HG03565 (cell line): Measurements from ENCODE around the gene RGL2.
"Not testable (repeated sequence)": the region's sequence is repeated elsewhere in the genome, so short reads cannot be mapped to it uniquely, and the experiment has no call there.

Source experiments
- ATAC-seq: cut with Tn5 transposase; IDR thresholded peaks from one replicate; pipeline ENCODE4 v1.9.1; 2021; ENCODE audit warnings: mild to moderate bottlenecking, moderate library complexity; ENCODE audit not compliant: unreplicated experiment

The RGL2 gene

GRCh38 chr6:33273924-33274902 lies 24.5 kb downstream of the RGL2 start:
- ATAC-seq: no peak

GRCh38 chr6:33273129-33273923 lies 25.4 kb downstream of the RGL2 start:
- ATAC-seq: no peak

- ATAC-seq: no peak
Measured at GRCh38 chr6:33272275-33273128, 26.2 kb downstream of the RGL2 start.

GRCh38 chr6:33271468-33272274 lies 27.1 kb downstream of the RGL2 start, which contains the start of the genes RPS18 and VPS52:
TSS of gene RPS18 (plus strand) at chr6:33272075. CDS start at chr6:33272120, 45 bp downstream.
TSS of gene VPS52 (minus strand) at chr6:33271876. CDS start at chr6:33271675, 201 bp downstream.
- peak; percentile 75 for ATAC-seq

GRCh38 chr6:33271117-33271467 lies 27.6 kb downstream of the RGL2 start:
- peak; percentile 4 for ATAC-seq

GRCh38 chr6:33264015-33264414 lies 34.7 kb downstream of the RGL2 start:
- no peak for ATAC-seq

GRCh38 chr6:33262490-33262889 lies 36.3 kb downstream of the RGL2 start:
- ATAC-seq: not testable (repeated sequence)

- ATAC-seq: no peak
Measured at GRCh38 chr6:33259032-33259431, 39.7 kb downstream of the RGL2 start.

- ATAC-seq: no peak
Measured at GRCh38 chr6:33254591-33254990, 44.2 kb downstream of the RGL2 start.

GRCh38 chr6:33252759-33253158 lies 46.0 kb downstream of the RGL2 start:
- no peak for ATAC-seq

GRCh38 chr6:33251395-33252012 lies 47.2 kb downstream of the RGL2 start:
- no peak for ATAC-seq

GRCh38 chr6:33250731-33251130 lies 48.0 kb downstream of the RGL2 start:
- ATAC-seq: no peak

- ATAC-seq: no peak
Measured at GRCh38 chr6:33249732-33250630, 48.8 kb downstream of the RGL2 start.

- peak; percentile 90 for ATAC-seq
Measured at GRCh38 chr6:33248932-33249731, 49.6 kb downstream of the RGL2 start.

- no peak for ATAC-seq
Measured at GRCh38 chr6:33248643-33248931, 50.2 kb downstream of the RGL2 start.

GRCh38 chr6:33247977-33248642 lies 50.6 kb downstream of the RGL2 start:
- no peak for ATAC-seq

GRCh38 chr6:33243476-33243875 lies 55.3 kb downstream of the RGL2 start:
- ATAC-seq: no peak
